RPMI7951 (cell line): ENCODE measurements around the gene OR10D3. TPM values are rescaled to one million over a fixed set of nuclear protein-coding genes. Genes with fewer than 3 reads are reported as not detected.
"Not testable (repeated sequence)": the region's sequence is repeated elsewhere in the genome, so short reads cannot be mapped to it uniquely, and the experiment has no call there.

Source experiments
- DNase-seq: peaks from one replicate; pipeline ENCODE4 v3.0.0-alpha.2; 2012; ENCODE audit warnings: low read depth
- total RNA-seq: library from RNA; depleted of rRNA; stranded (reverse); fragments of >200 nt; shearing (Covaris generic); gene quantifications from 2 replicates; pipeline ENCODE4 v1.2.3, GENCODE V29; 2014; rRNA removed

The OR10D3 gene, protein sequence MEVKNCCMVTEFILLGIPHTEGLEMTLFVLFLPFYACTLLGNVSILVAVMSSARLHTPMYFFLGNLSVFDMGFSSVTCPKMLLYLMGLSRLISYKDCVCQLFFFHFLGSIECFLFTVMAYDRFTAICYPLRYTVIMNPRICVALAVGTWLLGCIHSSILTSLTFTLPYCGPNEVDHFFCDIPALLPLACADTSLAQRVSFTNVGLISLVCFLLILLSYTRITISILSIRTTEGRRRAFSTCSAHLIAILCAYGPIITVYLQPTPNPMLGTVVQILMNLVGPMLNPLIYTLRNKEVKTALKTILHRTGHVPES
- total RNA-seq: not detected in 2 replicates

DNA sequence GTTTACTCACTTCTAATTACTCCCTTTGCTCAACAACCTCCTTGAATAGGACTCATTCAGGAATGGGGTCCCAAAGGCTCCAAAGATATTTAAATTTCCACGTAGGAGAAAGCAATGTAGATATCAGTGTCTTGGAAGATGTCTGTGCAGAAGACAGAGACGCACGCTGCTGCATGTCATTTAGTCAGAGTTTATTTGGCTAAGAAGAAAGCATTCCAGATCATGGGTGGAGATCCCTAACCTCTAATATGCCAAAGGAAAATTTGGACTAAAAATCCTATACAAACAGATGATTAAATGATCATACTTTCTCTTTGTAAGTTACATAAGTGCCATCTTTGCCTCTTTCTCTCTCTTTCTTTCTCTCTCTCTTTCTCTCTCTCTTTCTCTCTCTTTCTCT lies at the start of gene OR10D3:
Gene OR10D3 (plus strand): TSS at position 278 of the 400 bp plus-strand sequence. CDS start 1,925 bp downstream, outside the sequence.
- DNase-seq: no peak

DNA sequence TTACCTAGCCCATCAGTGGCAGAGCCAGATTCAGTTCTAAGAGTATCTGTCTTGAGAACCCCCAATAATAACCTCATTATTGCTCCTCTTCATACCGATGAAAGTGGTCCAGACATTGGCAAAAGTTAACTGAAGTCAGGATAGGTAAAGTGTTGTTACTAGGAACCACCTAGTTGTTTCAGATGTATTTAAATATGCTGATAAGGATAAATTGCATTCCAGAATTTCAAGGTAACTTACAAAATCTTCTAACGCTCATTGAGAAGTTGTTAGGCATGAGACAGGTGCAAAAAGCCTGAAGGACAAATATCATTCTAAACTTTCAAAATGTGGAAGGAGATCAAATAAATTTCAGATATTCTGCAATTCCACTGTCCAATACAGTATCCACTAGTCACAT lies 40.1 kb upstream of the OR10D3 start:
- DNase-seq: no peak

DNA sequence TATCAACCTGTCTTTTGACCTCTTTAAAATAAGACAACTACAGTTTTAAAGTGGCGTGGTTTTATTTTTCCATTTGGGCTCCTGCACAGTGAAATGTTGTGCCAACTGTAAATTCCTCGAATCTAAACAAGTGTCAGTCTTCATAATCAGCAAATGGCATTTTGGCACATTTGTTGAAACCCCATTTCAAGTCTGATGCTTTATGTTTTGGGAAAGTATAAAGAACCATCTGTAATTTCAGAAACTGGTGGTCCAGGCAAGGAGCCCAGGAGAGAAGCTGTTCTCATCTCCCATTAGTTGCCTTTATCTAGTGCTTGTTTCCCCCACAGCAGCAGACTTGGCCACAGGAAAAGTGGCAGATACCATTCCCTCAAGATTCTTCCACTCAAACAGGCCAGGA lies 35.2 kb upstream of the OR10D3 start:
- DNase-seq: no peak

DNA sequence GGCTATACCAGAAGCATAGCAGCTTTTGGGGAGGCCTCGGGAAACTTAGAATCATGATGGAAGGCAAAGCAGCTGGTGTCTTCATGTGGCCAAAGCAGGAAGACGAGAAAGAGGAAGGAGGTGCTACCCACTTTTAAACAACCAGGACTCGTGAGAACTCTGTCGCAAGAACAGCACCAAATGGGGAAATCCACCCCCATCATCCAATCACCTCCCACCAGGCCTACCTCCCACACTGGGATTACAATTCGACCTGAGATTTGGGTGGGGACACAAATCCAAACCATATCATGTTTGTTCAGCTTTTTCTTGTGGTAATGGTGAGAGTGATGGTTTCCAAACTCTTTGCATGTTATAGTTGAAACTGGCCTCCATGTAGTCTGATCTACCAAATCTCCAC lies 32.5 kb upstream of the OR10D3 start:
- DNase-seq: no peak

DNA sequence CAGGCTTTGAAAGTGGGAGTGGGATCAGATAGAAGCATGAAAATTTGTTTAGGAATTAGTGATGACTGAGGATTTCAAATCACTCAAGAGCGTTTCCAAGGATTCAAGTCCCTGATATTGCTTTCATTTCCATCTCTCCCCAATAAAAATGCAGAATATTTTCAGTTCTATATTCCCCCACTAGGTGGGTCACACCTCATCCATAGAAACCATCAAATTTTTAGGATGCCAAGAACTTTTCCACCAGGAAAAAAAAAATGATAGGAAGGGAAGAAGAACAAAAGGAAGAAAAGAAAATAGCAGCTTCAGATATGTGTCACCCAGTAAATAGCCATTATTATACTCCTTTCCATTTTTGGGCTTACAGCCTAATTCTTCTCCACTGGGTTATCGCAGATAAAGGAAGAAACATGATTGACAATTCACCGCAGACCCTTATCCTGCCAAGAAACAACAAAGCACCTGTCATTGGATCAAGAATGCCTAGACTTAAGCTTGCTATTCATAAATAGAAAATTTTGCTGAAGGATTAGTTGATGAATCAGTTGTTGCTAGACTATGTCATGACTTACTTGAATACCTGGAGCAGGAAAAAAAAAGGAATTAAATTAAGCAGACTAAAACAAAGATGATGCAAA lies 30.3 kb upstream of the OR10D3 start:
- no peak for DNase-seq

DNA sequence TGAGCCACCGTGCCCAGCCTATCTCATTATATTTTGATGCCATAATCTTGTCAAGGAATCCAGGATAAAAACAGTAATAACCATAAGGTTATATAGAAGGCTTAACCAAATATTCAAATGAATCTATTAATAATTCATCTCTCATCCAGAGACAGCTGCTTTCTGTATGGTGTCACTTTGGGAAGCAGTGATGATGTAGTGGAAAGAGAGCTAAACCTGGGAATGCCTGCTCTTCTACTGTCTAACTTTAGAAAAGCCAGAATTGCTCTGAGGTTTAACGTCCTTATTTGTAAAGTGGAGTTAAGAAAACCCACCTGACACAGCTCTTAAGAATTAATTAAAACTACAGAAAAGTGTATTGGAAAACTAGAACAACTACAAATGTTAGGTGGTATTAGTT lies 29.3 kb upstream of the OR10D3 start:
- DNase-seq: no peak

DNA sequence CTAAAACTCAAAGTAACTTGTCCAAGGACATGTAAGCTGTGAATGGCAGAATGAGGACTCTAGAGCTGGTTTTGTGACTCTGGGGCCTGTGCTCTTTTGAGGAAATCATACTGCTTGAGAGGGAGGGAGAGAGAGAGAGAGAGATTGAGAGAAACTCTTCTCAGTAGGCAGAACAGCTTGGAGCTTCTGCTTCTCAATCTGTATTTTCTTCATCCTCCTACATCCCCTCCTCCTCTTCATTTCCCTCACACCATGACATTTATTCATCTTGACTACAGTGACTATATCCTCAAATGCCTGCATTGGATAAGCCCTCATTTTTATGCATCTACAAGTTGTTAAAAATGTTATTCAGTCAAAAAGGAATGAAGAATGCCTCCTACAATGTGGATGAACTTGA lies 23.7 kb upstream of the OR10D3 start:
- no peak for DNase-seq

DNA sequence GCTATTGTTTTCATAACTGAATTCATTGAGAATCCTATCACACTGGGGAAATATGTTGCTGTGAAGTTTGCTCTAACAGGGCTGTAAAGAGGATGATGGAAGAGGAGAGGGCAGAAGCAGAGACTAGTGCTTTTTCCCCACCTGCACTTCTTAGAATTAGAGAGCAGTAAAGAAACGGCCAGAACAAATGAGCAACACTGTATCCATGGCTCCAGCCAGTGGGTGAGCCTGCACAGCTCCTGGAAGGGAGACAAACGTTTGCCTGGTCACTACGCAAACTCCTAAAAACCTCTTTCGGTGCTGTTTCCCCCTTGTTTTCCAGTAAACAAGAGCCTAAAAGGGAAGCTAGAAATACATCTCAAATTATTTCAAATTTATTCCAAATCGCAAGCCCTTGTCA lies 22.2 kb upstream of the OR10D3 start:
- DNase-seq: no peak

DNA sequence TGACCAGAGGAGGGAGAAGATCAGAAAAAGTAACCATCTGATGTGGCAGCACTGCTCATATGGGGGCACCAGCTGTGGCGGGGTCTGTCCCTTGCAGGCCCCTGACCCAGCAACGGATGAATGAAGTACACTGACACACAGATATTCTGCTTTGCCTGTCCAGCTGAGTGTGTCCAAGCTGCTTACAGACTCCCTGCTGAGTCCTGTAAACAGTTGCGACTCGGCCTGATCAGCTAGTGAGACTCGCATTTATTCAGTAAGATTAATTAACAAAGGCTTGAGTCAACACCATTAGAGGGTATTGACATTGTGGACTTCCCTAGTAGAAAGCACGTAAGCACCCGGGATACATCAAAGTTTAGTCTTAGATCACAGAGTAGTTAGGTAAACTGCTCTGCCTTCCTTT lies 15.3 kb upstream of the OR10D3 start:
- no peak for DNase-seq

DNA sequence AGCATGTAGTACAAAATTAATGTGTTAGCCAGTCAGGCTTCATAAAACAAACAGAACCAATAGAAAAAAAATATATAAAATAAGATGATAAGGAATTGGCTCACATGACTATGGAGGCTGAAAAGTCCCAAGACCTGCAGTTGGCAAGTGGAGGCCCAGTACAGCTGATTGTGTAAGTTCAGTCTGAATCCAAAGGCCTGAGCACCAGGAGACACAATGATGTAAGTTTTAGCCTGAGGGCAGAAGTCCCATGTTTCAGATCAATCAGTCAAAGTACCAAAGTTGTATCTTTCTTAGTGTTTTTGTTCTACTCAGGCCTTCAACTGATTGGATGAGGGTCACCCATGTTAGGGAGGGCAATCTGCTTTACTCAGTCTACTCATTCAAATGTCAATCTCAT lies 14.3 kb upstream of the OR10D3 start:
- no peak for DNase-seq

DNA sequence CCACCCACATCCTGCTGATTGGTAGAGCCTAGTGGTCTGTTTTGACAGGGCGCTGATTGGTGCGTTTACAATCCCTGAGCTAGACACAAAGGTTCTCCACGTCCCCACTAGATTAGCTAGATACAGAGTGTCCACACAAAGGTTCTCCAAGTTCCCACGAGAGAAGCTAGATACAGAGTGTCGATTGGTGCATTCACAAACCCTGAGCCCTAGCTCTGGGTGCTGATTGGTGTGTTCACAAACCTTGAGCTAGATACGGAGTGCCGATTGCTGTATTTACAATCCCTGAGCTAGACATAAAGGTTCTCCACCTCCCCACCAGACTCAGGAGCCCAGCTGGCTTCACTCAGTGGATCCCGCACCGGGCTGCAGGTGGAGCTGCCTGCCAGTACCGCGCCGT lies 12.8 kb upstream of the OR10D3 start:
- not testable (repeated sequence) for DNase-seq

DNA sequence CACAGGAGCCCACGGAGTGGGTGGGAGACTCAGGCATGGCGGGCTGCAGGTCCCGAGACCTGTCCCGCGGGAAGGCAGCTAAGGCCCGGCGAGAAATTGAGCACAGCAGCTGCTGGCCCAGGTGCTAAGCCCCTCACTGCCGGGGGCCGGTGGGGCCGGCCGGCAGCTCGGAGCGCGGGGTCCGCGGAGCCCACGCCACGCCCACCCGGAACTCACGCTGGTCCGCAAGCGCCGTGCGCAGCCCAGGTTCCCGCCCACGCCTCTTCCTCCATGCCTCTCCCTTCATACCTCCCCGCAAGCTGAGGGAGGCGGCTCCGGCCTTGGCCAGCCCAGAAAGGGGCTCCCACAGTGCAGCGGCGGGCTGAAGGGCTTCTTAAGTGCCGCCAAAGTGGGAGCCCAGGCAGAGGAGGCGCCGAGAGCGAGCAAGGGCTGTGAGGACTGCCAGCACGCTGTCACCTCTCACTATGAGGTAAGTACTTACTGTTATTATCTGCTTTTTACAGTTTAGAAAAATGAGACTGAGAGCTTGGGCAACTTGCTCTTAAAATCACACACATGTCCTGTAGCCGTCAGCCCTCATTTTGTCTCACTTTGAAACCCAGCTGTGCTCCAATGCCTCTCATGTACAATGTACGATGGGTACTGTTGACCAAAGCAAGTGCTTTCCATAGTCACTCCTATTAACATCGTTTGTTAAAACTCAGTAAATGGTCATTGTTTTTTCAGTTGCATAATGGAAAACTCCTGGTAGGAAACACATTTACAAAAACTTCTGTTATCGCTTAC lies 12.2 kb upstream of the OR10D3 start:
- DNase-seq: no peak

DNA sequence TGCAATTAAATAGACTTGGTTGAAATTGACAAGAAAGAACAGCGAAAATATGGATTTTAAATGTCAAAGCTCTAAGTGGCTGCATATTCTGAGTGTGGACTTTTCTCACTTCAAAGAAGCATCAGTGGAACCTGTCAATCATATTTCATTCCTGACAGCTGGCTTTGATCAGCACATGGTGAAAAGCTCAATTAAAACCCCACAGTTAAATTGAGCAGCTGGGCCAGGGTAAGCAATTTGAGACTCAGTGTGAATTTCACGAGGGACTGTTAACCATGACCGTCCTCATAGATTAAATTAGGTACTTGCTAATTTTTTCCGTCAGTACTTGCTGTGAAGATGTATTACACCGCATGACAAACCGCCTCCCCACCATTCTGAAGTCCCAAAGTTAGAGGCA lies 11.0 kb upstream of the OR10D3 start:
- DNase-seq: no peak

DNA sequence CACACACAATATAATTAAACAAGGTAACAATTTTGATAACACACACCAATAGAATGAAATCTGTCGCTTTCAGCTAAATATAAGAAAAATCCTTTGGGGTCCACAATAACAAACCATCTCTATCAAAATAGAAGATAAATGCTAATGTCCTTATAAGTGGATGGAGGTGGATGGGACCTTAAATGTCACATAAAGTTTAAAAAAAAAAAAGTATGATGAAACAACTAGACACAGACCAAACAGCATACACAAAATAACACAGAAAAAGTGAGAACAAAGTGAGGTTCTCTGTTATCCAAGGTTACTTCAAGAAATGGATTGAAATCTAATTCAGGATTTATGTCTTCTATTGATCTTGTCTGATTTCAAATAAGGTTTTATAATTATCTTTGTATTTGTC lies 10.5 kb upstream of the OR10D3 start:
- DNase-seq: no peak

DNA sequence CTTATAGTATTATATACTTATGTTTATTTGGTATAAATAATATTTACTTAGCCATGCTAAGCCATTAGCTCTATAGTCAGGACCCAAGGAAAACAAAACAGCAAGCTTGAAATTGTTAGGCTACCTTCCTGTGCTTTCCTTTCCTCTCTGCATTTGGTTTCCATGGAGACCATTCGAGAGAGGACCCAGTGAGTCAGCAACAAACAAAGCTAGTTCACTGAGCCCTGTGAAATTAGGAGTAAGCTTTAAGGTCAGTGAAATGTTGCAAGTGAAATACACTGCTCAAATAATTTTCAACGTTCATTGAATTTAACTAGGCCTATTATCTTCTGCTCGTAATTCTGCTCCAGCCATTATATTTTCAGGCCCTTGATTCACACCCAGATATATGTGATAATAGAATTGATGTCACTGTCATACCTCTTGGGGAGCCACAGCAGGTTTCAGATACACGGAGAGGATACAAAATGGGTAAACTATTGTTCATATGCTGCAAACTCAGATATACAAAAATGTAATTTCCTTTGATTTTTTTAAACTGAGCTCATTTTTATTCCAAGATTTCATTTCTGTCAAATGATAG lies 9.1 kb upstream of the OR10D3 start:
- DNase-seq: peak; percentile 58

DNA sequence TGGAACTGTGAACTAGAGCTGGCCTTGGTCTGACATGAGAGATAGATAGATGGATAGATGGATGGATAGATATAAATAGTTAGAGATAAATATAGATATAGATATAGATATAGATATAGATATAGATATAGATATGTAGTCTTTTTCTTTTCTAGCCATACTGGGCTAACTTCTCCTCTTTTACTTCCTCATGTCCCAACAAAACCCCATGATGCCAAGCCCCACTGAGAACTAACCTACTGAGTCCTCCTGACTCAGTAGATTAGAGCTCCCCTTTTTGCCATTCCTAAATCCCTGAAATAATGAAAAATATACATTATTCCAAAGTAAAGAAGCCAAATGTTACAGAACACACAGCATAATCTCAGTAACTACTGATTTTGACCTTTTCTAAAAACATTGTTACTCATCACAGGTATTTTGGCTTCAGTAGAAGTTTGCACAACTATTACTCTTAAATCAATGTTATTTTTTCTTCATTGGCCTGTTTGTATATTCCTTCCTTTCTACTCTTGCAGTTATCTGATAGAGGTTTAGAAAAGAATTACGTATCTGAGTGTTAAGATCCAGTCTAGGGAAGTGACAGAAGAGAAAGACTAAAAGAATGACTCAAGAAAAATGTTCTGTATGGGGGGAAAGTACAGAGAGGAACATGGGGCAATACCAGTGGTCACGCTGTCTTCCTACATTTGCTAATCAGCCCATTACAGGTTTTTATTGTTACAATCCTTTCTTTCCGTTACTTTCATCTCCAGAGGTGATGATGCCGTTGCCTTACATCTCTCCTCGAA lies 6.0 kb upstream of the OR10D3 start:
- DNase-seq: no peak

DNA sequence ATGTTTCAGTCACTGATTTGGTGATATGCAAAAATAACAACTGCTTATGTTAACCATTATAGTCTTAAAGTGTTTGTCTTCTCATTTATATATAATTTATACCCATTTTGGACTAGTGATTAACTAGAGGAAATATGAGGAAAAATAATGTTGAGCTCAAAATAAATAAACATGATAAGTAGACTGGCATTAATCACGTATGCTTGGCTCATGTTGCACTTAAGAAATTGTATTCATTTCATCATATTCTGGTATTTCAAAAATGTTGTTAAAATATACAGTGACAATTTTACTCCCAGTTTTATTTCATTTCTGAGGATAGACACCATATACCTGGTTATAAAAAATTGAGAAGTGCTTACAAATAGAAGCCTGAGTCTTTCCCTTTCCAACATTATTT lies 3.8 kb upstream of the OR10D3 start:
- no peak for DNase-seq

DNA sequence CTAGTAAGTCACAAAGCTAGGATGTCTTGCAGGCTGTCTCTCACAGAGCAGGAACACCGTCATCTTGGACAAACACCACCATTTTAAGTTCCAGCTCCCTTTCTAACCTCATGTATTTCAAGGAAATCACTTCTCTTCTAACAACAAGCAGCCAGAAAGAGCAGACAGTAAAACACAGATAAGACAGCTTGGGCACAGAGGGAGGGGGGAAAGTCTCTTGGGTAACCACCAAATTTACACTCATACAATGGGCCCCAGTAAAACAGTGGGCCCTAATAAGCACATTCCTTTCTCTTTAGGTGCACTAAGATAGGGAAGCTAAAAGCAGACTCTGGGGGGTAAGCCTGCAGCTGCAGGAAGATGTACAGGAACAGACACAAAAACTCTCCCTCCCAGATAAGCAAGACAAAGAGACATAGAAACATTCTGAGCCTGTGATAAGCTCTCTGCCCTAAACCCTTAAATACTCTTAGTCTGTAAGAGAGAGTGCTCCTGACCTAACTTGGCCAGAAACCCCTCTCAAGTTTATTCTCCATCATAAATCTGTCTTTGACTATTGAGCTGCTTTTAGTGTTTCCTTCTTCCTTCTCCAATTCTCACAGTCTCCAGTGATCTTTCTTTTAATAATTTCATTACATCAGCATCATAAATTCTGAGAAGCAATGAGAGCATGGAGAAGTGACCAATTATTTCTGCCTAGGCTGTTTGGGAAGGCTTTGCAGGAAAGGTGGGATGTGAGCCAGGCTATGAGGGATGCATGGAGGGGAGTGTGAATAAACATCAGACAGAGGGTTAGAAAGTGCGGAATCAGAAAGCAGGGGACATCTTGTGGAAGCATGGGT lies 7.4 kb downstream of the OR10D3 start:
- no peak for DNase-seq

DNA sequence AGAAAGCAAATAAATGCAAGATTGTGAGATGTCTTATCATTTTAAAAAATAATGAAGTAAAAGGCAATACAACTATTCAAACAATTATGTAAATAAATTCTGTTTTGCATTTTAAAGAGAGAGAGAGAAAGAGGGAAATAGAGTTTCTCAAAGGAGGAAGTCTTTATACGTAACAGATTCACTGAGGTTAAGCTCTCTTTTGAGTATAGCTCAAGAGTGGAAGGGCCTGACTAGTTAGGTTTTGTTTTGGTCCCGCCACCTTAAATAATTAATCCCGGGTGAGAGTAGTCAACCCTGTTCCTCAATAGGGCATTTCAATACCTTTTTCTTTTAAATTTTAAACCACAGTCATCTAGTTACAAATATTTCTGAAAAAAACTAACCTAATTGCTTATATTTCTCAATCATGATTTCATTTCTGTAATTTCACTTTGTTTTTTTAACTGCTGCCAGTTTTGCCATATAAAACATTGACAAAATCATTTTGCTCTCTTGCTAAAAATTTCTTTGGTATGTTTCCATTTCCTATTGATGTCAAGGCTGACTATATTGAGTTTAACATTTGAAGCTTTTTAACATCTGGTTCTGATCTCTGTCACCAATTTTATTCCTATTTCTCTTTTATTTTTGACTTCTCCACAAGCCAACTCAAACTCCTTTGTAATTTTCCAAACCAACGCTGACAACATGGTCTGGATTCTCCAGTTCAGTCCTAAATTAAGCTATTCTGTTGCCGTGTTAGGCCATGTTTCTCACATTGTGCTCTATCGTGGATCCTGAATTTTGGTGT lies 10.3 kb downstream of the OR10D3 start:
- no peak for DNase-seq
